ENCODE data around the gene CLDN24. TPM values are rescaled to one million over a fixed set of nuclear protein-coding genes. Genes with fewer than 3 reads are reported as not detected.

CLDN24 gene
- total RNA-seq, 1 donor from 2014 or later, result not detected

- Mint-ChIP-seq H3K27me3 (peaks cover 11% of the 10 kb centered on the region), H3K36me3 (peaks cover 4% of the 10 kb centered on the region), H3K4me3 (no peak overlapping the region), H3K9me3 (peaks cover 8% of the 10 kb centered on the region), H3K4me1 (ENCODE audit: unreplicated experiment) (peaks cover 18% of the 10 kb centered on the region), H3K27ac (no peak overlapping the region)
- no peak for DNase-seq (ENCODE audit: extremely low spot score, unreplicated experiment)
- no peak for TF ChIP-seq CTCF (conservative IDR thresholded peaks at IDR 0.05)
Measured at GRCh38 chr4:183350317-183351071, 28.3 kb upstream of the CLDN24 start.

GRCh38 chr4:183349673-183350072 lies 27.4 kb upstream of the CLDN24 start:
- no peak for DNase-seq (ENCODE audit: extremely low spot score, unreplicated experiment)
- no peak overlapping the region for H3K4me3 Mint-ChIP-seq
- H3K36me3 Mint-ChIP-seq, result peaks cover 4% of the 10 kb centered on the region
- TF ChIP-seq CTCF (conservative IDR thresholded peaks at IDR 0.05), result no peak
- peaks cover 17% of the 10 kb centered on the region for H3K4me1 Mint-ChIP-seq (ENCODE audit: unreplicated experiment)
- H3K27me3 Mint-ChIP-seq, result peaks cover 13% of the 10 kb centered on the region
- H3K9me3 Mint-ChIP-seq, result peaks cover 8% of the 10 kb centered on the region
- no peak overlapping the region for H3K27ac Mint-ChIP-seq

- peaks cover 4% of the 10 kb centered on the region for H3K36me3 Mint-ChIP-seq
- peaks cover 16% of the 10 kb centered on the region for H3K4me1 Mint-ChIP-seq (ENCODE audit: unreplicated experiment)
- no peak for TF ChIP-seq CTCF (conservative IDR thresholded peaks at IDR 0.05)
- H3K9me3 Mint-ChIP-seq, result peaks cover 8% of the 10 kb centered on the region
- H3K27ac Mint-ChIP-seq, result no peak overlapping the region
- no peak overlapping the region for H3K4me3 Mint-ChIP-seq
- DNase-seq (ENCODE audit: extremely low spot score, unreplicated experiment), result no peak
- peaks cover 13% of the 10 kb centered on the region for H3K27me3 Mint-ChIP-seq
Measured at GRCh38 chr4:183348706-183349659, 26.8 kb upstream of the CLDN24 start.

GRCh38 chr4:183348136-183348535 lies 25.9 kb upstream of the CLDN24 start:
- DNase-seq (ENCODE audit: extremely low spot score, unreplicated experiment), result no peak
- H3K9me3 Mint-ChIP-seq, result peaks cover 8% of the 10 kb centered on the region
- no peak overlapping the region for H3K4me3 Mint-ChIP-seq
- H3K27me3 Mint-ChIP-seq, result peaks cover 13% of the 10 kb centered on the region
- peaks cover 13% of the 10 kb centered on the region for H3K4me1 Mint-ChIP-seq (ENCODE audit: unreplicated experiment)
- H3K27ac Mint-ChIP-seq, result no peak overlapping the region
- H3K36me3 Mint-ChIP-seq, result peaks cover 4% of the 10 kb centered on the region
- TF ChIP-seq CTCF (conservative IDR thresholded peaks at IDR 0.05), result no peak

DNA sequence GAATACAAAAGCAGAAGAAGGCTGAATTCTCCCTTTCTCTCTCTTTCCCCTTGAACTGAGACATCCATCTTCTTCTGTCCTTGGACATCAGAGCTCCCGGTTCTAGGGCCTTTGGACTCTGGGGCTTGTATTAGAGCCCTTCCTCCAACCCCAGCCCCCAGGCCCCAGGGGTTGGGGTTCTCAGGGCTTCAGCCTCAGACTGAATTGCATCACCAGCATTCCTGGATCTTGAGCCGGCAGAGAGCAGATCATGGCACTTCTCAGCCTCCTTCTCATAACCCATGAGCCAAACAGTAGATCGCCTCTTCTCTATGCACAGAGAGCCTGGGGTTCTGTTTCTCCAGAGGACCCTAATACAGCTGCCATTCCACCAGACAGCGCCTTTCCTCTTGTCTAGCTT lies 25.3 kb upstream of the CLDN24 start:
- DNase-seq (ENCODE audit: extremely low spot score, unreplicated experiment), result no peak
- peaks cover 11% of the 10 kb centered on the region for H3K4me1 Mint-ChIP-seq (ENCODE audit: unreplicated experiment)
- peaks cover 4% of the 10 kb centered on the region for H3K36me3 Mint-ChIP-seq
- peaks cover 11% of the 10 kb centered on the region for H3K27me3 Mint-ChIP-seq
- H3K9me3 Mint-ChIP-seq, result peaks cover 8% of the 10 kb centered on the region
- TF ChIP-seq CTCF (conservative IDR thresholded peaks at IDR 0.05), result no peak
- no peak overlapping the region for H3K27ac Mint-ChIP-seq
- no peak overlapping the region for H3K4me3 Mint-ChIP-seq
